HepG2 (cell line): Measurements from ENCODE around the gene TLE1.

Experiments used
- KLF16 ChIP-seq, 2 experiments: sonication (generic) in 1 of 2; formaldehyde crosslinking in 1 of 2; IDR thresholded peaks; 2 replicates each; pipeline versions ENCODE4 v1.6.1 to v1.8.0; 2016 to 2023; ENCODE audit warnings: missing genetic modification reagents in 2 of 2, missing compliant biosample characterization in 1 of 2
- NONO ChIP-seq, 2 experiments: fragments of 450-650 bp in 1 of 2; sonication (generic) in 1 of 2; formaldehyde crosslinking in 1 of 2; IDR thresholded peaks in 1 of 2; conservative IDR thresholded peaks in 1 of 2; 2 replicates each; pipeline versions ENCODE4 v1.6.1 to v1.8.0; 2017 to 2022; ENCODE audit warnings: mild to moderate bottlenecking in 1 of 2, missing genetic modification reagents in 1 of 2, moderate library complexity in 1 of 2
- PAX8 ChIP-seq: sonication (generic); formaldehyde crosslinking; IDR thresholded peaks from 2 replicates; pipeline ENCODE4 v1.8.0; 2022; ENCODE audit warnings: mild to moderate bottlenecking, missing genetic modification reagents, borderline replicate concordance
- ZSCAN12 ChIP-seq: sonication (generic); formaldehyde crosslinking; IDR thresholded peaks from 2 replicates; pipeline ENCODE4 v1.9.0; 2021; ENCODE audit warnings: mild to moderate bottlenecking, missing genetic modification reagents
- TF ChIP-seq, protein P1 (sequence below): sonication (generic); formaldehyde crosslinking; IDR thresholded peaks from 2 replicates; pipeline ENCODE4 v1.5.0; 2020; ENCODE audit warnings: missing genetic modification reagents

DNA sequence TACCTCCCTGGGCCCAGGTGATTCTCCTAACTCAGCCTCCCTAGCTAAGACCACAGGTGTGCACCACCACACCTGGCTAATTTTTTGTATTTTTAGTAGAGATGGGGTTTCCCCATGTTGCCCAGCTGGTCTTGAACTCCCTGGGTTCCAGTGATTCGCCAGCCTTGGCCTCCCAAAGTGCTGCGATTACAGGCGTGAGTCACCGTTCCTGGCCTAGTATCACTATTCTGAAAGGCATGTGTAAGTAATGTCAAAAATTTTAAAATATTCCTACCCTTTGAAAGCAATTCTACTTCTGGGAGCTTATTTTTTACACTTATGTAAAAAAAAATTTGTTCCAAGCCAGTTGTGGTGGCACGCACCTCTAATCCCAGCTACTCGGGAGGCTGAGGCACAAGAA is 27.1 kb upstream of the TLE1 start:
- TF ChIP-seq ZSCAN12 (CRISPR knock-in tag) (no peak), NONO (IDR thresholded peaks at IDR 0.05) (no peak), NONO (CRISPR knock-in tag; conservative IDR thresholded peaks at IDR 0.05) (no peak), PAX8 (CRISPR knock-in tag) (no peak), KLF16 (CRISPR knock-in tag; IDR thresholded peaks at IDR 0.05) (no peak)
- TF ChIP-seq, protein P1, sequence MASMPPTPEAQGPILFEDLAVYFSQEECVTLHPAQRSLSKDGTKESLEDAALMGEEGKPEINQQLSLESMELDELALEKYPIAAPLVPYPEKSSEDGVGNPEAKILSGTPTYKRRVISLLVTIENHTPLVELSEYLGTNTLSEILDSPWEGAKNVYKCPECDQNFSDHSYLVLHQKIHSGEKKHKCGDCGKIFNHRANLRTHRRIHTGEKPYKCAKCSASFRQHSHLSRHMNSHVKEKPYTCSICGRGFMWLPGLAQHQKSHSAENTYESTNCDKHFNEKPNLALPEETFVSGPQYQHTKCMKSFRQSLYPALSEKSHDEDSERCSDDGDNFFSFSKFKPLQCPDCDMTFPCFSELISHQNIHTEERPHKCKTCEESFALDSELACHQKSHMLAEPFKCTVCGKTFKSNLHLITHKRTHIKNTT (CRISPR knock-in tag): no peak
